ENCODE results near the gene ZBTB32. TPM values are rescaled to one million over a fixed set of nuclear protein-coding genes. Genes with fewer than 3 reads are reported as not detected.

The ZBTB32 gene
- total RNA-seq, 1 experiment from 2014 or later = not detected

- no peak overlapping the region for H3K4me3 ChIP-seq (replicated peaks in 1 of 2; ENCODE audit: low read depth in 1 of 2, low read length in 2 of 2)
- H3K79me2 ChIP-seq (ENCODE audit: insufficient read depth, low read length) = no peaks in the 10 kb centered on the region
- H4K20me1 ChIP-seq (ENCODE audit: insufficient read depth) = no peaks in the 10 kb centered on the region
- POLR2A ChIA-PET = no interaction called here
- no TSS peak for BruUV-seq (replicated peaks)
- no peak overlapping the region for H3K4me2 ChIP-seq (ENCODE audit: low read length)
- intact Hi-C loops (cut with micrococcal nuclease) = no loop called here
- CTCF ChIA-PET = no interaction called here
- no peaks in the 10 kb centered on the region for H3K4me1 ChIP-seq (ENCODE audit: control insufficient read depth in 1 of 2, insufficient read depth in 2 of 2, low read length in 2 of 2)
- no peaks in the 10 kb centered on the region for H3K27me3 ChIP-seq (ENCODE audit: insufficient read depth, low read length)
- H2AFZ ChIP-seq (ENCODE audit: low read depth, low read length, poor library complexity, severe bottlenecking) = no peak overlapping the region
- RAD21 ChIA-PET (ENCODE audit: low non-redundant PET in 1 of 2, low total read pairs in 2 of 2, uncharacterized antibody in 2 of 2, unreplicated experiment in 2 of 2) = no interaction called here
- TF ChIP-seq FOSL1 (IDR thresholded peaks at IDR 0.05; ENCODE audit: low read depth) (no peak), JUND (IDR thresholded peaks at IDR 0.05) (no peak), MAX (IDR thresholded peaks at IDR 0.05) (no peak), ELF1 (IDR thresholded peaks at IDR 0.05; ENCODE audit: borderline replicate concordance, low read depth) (no peak), SRF (IDR thresholded peaks at IDR 0.05; ENCODE audit: low read depth) (no peak), ATF3 (IDR thresholded peaks at IDR 0.05) (no peak), SIN3A (IDR thresholded peaks at IDR 0.05; ENCODE audit: low read depth) (no peak), POLR2A (IDR thresholded peaks at IDR 0.05; ENCODE audit: borderline replicate concordance, extremely low read depth, insufficient read depth, insufficient read length) (no peak)
- TF ChIP-seq, protein P1, sequence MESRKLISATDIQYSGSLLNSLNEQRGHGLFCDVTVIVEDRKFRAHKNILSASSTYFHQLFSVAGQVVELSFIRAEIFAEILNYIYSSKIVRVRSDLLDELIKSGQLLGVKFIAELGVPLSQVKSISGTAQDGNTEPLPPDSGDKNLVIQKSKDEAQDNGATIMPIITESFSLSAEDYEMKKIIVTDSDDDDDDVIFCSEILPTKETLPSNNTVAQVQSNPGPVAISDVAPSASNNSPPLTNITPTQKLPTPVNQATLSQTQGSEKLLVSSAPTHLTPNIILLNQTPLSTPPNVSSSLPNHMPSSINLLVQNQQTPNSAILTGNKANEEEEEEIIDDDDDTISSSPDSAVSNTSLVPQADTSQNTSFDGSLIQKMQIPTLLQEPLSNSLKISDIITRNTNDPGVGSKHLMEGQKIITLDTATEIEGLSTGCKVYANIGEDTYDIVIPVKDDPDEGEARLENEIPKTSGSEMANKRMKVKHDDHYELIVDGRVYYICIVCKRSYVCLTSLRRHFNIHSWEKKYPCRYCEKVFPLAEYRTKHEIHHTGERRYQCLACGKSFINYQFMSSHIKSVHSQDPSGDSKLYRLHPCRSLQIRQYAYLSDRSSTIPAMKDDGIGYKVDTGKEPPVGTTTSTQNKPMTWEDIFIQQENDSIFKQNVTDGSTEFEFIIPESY (IDR thresholded peaks at IDR 0.05; ENCODE audit: extremely low read depth, insufficient replicate concordance, low read length) = no peak
- TF ChIP-seq, protein P2, sequence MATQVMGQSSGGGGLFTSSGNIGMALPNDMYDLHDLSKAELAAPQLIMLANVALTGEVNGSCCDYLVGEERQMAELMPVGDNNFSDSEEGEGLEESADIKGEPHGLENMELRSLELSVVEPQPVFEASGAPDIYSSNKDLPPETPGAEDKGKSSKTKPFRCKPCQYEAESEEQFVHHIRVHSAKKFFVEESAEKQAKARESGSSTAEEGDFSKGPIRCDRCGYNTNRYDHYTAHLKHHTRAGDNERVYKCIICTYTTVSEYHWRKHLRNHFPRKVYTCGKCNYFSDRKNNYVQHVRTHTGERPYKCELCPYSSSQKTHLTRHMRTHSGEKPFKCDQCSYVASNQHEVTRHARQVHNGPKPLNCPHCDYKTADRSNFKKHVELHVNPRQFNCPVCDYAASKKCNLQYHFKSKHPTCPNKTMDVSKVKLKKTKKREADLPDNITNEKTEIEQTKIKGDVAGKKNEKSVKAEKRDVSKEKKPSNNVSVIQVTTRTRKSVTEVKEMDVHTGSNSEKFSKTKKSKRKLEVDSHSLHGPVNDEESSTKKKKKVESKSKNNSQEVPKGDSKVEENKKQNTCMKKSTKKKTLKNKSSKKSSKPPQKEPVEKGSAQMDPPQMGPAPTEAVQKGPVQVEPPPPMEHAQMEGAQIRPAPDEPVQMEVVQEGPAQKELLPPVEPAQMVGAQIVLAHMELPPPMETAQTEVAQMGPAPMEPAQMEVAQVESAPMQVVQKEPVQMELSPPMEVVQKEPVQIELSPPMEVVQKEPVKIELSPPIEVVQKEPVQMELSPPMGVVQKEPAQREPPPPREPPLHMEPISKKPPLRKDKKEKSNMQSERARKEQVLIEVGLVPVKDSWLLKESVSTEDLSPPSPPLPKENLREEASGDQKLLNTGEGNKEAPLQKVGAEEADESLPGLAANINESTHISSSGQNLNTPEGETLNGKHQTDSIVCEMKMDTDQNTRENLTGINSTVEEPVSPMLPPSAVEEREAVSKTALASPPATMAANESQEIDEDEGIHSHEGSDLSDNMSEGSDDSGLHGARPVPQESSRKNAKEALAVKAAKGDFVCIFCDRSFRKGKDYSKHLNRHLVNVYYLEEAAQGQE (IDR thresholded peaks at IDR 0.05; ENCODE audit: low read depth) = no peak
- H3K27ac ChIP-seq (ENCODE audit: low read depth, low read length) = no peak overlapping the region
- no peak overlapping the region for H3K9ac ChIP-seq (ENCODE audit: low read length)
- no peak for DNase-seq (ENCODE audit: low read depth, low spot score)
- peaks cover 51 to 64% of the 10 kb centered on the region in 2 experiments for H3K36me3 ChIP-seq (ENCODE audit: control insufficient read depth in 1 of 2, insufficient read depth in 2 of 2, low read length in 2 of 2)
- H3K9me2 ChIP-seq (ENCODE audit: insufficient read depth) = no peaks in the 10 kb centered on the region
- ATAC-seq = no peak
- no peaks in the 10 kb centered on the region for H3K9me3 ChIP-seq (ENCODE audit: control insufficient read depth in 1 of 2, insufficient read depth in 1 of 2, low read depth in 1 of 2, low read length in 2 of 2)
These were observed 25.4 kb downstream of the ZBTB32 start for GRCh38 chr19:35729763-35730162.

All from HCT116 (cell line).